ENCODE data around the gene GALNT12. TPM values are rescaled to one million over a fixed set of nuclear protein-coding genes. Genes with fewer than 3 reads are reported as not detected.

Gene GALNT12
- polyA plus RNA-seq, 1 donor (not counting 4 experiments of a cell fraction or from before 2014, with no cell fraction given) = 1.8 TPM

GRCh38 chr9:98787766-98788335, 19.6 kb upstream of the GALNT12 start:
- dilution Hi-C loops (cut with MboI; ENCODE audit: extremely low pct_ligation_motif_present, low sequenced_read_pairs) = no loop called here
- H3K79me2 ChIP-seq (ENCODE audit: control insufficient read depth, insufficient read depth, low read length) = peaks cover 10% of the 10 kb centered on the region
- no peak for FAIRE-seq

GRCh38 chr9:98789483-98790133, 17.9 kb upstream of the GALNT12 start:
- Histone ChIP-seq H3K9me1 (ENCODE audit: control insufficient read depth, extremely low read depth, insufficient read depth, low read length) (no peaks in the 10 kb centered on the region), H3K4me2 (ENCODE audit: control insufficient read depth, extremely low read depth, insufficient read depth, low read depth, low read length) (no peak overlapping the region), H3K9me3 (ENCODE audit: control insufficient read depth, low read depth, low read length) (no peaks in the 10 kb centered on the region), H3K36me3 (ENCODE audit: control insufficient read depth in 2 of 2, extremely low read depth in 1 of 2, insufficient read depth in 2 of 2, low read length in 2 of 2) (peaks cover 1 to 17% of the 10 kb centered on the region in 2 experiments), H3K9ac (ENCODE audit: control insufficient read depth, extremely low read depth, insufficient read depth, low read length) (no peak overlapping the region), H2AFZ (ENCODE audit: control insufficient read depth, low read length) (no peak overlapping the region), H3K27me3 (ENCODE audit: control insufficient read depth, extremely low read depth, insufficient read depth, low read length) (no peaks in the 10 kb centered on the region), H3K79me2 (ENCODE audit: control insufficient read depth, insufficient read depth, low read length) (peaks cover 16% of the 10 kb centered on the region), H3K27ac (ENCODE audit: control insufficient read depth, insufficient read depth, low read length) (no peak overlapping the region), H3K4me1 (ENCODE audit: control insufficient read depth, extremely low read depth, insufficient read depth, low read length) (peaks cover 27% of the 10 kb centered on the region), H4K20me1 (ENCODE audit: control insufficient read depth, extremely low read depth, insufficient read depth, low read length) (no peaks in the 10 kb centered on the region), H3K4me3 (ENCODE audit: control insufficient read depth in 2 of 3, extremely low read depth in 1 of 3, insufficient read depth in 2 of 3, low read depth in 1 of 3, low read length in 3 of 3) (no peak overlapping the region)
- dilution Hi-C loops (cut with MboI; ENCODE audit: extremely low pct_ligation_motif_present, low sequenced_read_pairs) = no loop called here
- FAIRE-seq (no peak), DNase-seq (ENCODE audit: low read depth, low spot score) (no peak)
- TF ChIP-seq EZH2 (IDR thresholded peaks at IDR 0.05; ENCODE audit: low read length) (no peak), CTCF (optimal IDR thresholded peaks at IDR 0.05 in 1 of 3, IDR thresholded peaks at IDR 0.05 in 1 of 3, conservative IDR thresholded peaks at IDR 0.05 in 1 of 3; ENCODE audit: extremely low read depth in 1 of 3, insufficient read depth in 2 of 3, low read length in 3 of 3) (no peak)

More at GRCh38 chr9:98787766-98788335, 19.6 kb upstream of the GALNT12 start:
- H3K9me3 ChIP-seq (ENCODE audit: control insufficient read depth, low read depth, low read length) = no peaks in the 10 kb centered on the region
- H3K36me3 ChIP-seq (ENCODE audit: control insufficient read depth in 2 of 2, extremely low read depth in 1 of 2, insufficient read depth in 2 of 2, low read length in 2 of 2) = peaks cover 3 to 12% of the 10 kb centered on the region in 2 experiments
- no peak overlapping the region for H3K4me2 ChIP-seq (ENCODE audit: control insufficient read depth, extremely low read depth, insufficient read depth, low read depth, low read length)
- no peaks in the 10 kb centered on the region for H3K9me1 ChIP-seq (ENCODE audit: control insufficient read depth, extremely low read depth, insufficient read depth, low read length)
- H3K27ac ChIP-seq (ENCODE audit: control insufficient read depth, insufficient read depth, low read length) = no peak overlapping the region
- no peak for DNase-seq (ENCODE audit: low read depth, low spot score)
- H3K9ac ChIP-seq (ENCODE audit: control insufficient read depth, extremely low read depth, insufficient read depth, low read length) = no peak overlapping the region
- no peak overlapping the region for H3K4me3 ChIP-seq (ENCODE audit: control insufficient read depth in 2 of 3, extremely low read depth in 1 of 3, insufficient read depth in 2 of 3, low read depth in 1 of 3, low read length in 3 of 3)
- H4K20me1 ChIP-seq (ENCODE audit: control insufficient read depth, extremely low read depth, insufficient read depth, low read length) = no peaks in the 10 kb centered on the region
- peaks cover 20% of the 10 kb centered on the region for H3K4me1 ChIP-seq (ENCODE audit: control insufficient read depth, extremely low read depth, insufficient read depth, low read length)
- TF ChIP-seq EZH2 (IDR thresholded peaks at IDR 0.05; ENCODE audit: low read length) (no peak), CTCF (optimal IDR thresholded peaks at IDR 0.05 in 1 of 3, IDR thresholded peaks at IDR 0.05 in 1 of 3, conservative IDR thresholded peaks at IDR 0.05 in 1 of 3; ENCODE audit: extremely low read depth in 1 of 3, insufficient read depth in 2 of 3, low read length in 3 of 3) (no peak)
- H3K27me3 ChIP-seq (ENCODE audit: control insufficient read depth, extremely low read depth, insufficient read depth, low read length) = no peaks in the 10 kb centered on the region
- H2AFZ ChIP-seq (ENCODE audit: control insufficient read depth, low read length) = no peak overlapping the region
